EL (cell line): Measurements from ENCODE around the gene PLA2G2E.
"Not testable (repeated sequence)": the region's sequence is repeated elsewhere in the genome, so short reads cannot be mapped to it uniquely, and the experiment has no call there.

Experiments used
- DNase-seq: peaks from one replicate; pipeline ENCODE4 v3.0.0-alpha.2; 2016

The PLA2G2E gene

GRCh38 chr1:19880841-19881240, 42.6 kb downstream of the PLA2G2E start:
- not testable (repeated sequence) for DNase-seq

- DNase-seq = no peak
Observed at GRCh38 chr1:19879661-19880060, 43.8 kb downstream of the PLA2G2E start.

- DNase-seq = no peak
Observed at GRCh38 chr1:19879227-19879626, 44.2 kb downstream of the PLA2G2E start.

- DNase-seq = no peak
Observed at GRCh38 chr1:19878637-19878985, 44.8 kb downstream of the PLA2G2E start.

GRCh38 chr1:19877821-19878636, 45.4 kb downstream of the PLA2G2E start:
- DNase-seq = no peak

- no peak for DNase-seq
Observed at GRCh38 chr1:19877181-19877750, 46.2 kb downstream of the PLA2G2E start.

GRCh38 chr1:19872190-19872589, 51.2 kb downstream of the PLA2G2E start:
- no peak for DNase-seq
